HG03469 (cell line): ENCODE measurements around the gene LMNB1.
"Not testable (repeated sequence)": the region's sequence is repeated elsewhere in the genome, so short reads cannot be mapped to it uniquely, and the experiment has no call there.

Source experiments
- ATAC-seq: cut with Tn5 transposase; IDR thresholded peaks from one replicate; pipeline ENCODE4 v1.9.1; 2021; ENCODE audit warnings: mild to moderate bottlenecking, moderate library complexity, moderate number of reproducible peaks; ENCODE audit not compliant: unreplicated experiment

LMNB1 gene, protein sequence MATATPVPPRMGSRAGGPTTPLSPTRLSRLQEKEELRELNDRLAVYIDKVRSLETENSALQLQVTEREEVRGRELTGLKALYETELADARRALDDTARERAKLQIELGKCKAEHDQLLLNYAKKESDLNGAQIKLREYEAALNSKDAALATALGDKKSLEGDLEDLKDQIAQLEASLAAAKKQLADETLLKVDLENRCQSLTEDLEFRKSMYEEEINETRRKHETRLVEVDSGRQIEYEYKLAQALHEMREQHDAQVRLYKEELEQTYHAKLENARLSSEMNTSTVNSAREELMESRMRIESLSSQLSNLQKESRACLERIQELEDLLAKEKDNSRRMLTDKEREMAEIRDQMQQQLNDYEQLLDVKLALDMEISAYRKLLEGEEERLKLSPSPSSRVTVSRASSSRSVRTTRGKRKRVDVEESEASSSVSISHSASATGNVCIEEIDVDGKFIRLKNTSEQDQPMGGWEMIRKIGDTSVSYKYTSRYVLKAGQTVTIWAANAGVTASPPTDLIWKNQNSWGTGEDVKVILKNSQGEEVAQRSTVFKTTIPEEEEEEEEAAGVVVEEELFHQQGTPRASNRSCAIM

DNA sequence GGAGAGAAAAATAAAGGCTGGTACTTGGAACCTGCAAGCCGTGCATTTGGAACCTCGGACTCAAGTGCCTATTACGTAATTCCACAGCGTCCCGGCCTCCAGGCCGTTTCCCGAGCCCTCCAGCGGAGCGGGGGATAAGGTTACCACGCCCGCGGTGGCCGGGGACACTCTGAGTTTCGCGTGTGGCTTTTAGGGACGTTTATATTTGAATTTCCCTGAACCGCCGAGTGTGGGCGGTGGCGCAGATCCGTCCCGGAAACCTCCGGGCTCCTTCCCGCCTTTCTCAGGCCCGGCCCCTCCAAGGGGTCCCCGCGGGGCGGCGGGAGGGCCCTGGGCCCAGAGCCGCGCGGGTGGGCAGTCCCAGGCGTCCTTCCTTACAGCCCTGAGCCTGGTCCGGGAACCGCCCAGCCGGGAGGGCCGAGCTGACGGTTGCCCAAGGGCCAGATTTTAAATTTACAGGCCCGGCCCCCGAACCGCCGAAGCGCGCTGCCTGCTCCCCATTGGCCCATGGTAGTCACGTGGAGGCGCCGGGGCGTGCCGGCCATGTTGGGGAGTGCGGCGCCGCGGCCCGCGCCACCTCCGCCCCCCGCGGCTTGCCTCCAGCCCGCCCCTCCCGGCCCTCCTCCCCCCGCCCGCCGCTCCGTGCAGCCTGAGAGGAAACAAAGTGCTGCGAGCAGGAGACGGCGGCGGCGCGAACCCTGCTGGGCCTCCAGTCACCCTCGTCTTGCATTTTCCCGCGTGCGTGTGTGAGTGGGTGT is at the start of gene LMNB1:
Gene LMNB1, plus strand, starts transcription at position 638 of the 758 bp plus-strand sequence. CDS start 373 bp downstream, outside the sequence.
- peak; percentile 52 for ATAC-seq

DNA sequence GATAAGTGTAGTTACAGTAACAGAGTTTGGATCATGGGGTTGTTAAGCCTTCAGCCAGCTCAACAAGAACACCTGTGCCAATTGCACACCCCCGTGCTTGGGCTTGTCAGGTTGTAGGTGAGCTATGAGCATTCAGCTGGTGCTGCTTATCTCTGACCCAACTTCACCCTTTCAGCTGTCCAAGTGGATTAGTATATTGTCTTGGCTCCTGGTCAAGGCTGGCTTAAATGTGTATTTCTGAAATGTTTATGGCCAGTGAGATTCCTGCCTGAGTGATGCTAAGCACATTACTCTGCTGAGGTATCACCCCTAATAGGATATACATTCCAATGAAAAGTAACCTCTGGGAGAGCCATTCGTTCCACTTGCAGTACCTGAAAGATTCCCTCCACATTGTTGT is 44.2 kb upstream of the LMNB1 start:
- no peak for ATAC-seq

DNA sequence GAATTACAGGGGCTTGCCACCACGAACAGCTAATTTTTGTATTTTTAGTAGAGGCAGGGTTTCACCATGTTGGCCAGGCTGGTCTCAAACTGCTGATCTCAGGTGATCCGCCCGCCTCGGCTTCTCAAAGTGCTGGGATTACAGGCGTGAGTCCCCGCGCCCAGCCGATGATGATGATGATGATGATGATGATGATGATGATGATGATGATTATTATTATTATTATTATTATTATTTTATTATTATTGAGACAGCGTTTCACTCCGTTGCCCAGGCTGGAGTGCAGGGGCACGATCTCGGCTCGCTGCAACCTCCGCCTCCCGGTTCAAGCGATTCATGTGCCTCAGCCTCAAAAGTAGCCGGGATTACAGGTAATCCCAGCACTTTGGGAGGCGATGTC is 42.4 kb upstream of the LMNB1 start:
- not testable (repeated sequence) for ATAC-seq

DNA sequence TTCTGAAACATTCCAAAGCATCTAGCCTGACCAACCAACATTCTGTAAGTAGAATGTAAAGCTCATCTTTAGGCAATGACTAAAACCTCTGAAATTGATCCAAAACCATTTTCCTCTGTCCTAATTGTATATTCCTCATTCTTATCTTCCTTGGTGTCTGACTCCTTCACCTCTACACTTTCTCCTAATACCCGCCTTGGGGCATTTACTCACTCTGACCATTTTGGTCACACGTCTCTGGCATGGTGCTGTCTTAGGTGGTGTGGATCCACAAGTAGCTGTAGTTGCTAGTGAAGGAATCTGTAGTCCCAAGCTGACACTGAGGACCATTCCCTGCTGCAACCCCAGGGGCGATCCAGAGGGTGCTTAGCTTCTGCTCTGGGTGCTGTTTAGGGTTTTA is 40.8 kb upstream of the LMNB1 start:
- no peak for ATAC-seq

DNA sequence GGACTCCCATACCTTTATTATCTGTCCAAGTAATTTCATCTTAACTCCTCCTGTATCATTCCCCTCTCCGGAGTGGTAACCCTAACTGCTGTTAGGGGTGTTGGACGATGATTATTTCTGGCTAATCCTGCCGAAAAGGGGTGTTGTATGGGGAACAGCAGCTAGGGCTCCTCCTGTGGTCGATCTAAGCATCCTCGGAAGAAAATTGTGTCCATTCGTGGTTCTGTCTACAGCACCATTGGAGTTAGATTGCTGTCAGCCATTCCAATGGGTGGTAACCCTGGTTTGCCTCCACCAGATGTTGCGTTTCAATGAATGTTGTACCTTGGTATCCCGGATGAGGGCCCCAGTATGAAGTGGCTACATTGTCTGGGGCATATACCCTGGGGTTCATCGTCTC is 35.6 kb upstream of the LMNB1 start:
- no peak for ATAC-seq

DNA sequence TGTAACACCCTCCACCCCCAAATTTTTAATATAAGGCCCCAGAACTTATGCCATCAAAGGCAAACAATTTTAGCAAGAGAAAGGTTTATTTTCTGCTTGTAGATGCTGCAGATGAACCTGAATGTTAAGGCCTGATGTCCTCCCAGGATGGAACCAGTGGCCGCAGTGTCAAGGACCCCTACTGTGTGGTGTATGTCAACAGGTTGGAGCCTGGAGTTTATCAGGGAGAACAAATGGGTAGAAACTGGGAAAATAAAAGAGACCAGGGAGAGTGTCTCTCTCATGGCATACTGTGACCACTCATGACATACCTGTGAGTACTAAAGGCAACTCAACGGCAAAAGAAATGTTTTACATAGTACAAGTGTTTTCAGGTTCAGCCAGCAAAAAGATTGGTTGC is 34.5 kb upstream of the LMNB1 start:
- ATAC-seq = no peak

DNA sequence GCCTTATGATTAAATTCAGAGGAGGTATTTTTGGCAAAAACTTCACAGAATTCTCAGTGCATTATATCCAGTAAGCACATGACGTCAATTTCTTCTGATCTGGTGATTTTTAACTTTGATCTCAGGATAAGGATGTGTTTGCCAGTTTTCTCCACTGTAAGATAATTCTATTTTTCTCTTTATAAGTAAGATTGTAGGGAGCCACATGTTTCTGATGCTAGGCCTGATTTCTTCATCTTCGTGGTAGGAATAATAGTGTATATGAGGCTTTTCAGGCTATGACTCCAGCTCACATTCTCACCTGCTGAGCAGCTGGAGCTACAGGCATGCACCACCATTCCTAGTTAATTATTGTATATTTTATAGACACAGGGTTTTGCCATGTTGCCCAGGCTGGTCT is 32.1 kb upstream of the LMNB1 start:
- ATAC-seq = no peak

DNA sequence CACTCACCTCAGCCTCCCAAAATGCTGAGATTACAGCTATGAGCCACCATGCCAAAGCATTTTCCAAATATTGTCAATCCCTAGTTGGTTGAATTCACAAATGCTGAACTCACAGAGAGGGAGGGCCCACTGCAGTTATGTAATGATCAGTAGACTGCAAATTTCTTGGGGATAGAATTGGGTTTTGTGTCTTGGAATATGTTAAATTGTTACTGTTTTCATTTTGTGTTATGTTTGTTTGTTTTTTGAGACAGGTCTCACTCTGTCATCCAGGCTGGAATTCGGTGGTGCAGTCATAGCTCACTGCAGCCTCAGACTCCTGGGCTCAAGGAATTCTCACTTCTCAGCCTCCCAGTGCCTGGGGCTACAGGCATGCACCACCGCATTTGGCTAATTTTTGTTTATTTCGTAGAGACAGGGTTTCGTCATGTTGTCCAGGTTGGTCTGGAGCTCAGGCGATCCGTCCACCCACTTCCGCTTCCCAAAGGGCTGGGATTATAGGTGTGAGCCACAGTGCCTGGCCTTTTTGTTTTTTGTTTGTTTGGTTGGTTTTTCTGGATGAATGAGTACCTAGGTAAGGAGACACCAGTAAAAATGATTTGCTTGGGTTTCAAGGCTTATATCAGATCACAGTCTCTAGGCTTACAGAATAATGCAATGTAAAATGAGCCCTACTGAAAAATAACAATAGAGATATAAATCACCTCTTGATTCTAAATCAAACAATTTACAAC is 31.5 kb upstream of the LMNB1 start:
- ATAC-seq = no peak

DNA sequence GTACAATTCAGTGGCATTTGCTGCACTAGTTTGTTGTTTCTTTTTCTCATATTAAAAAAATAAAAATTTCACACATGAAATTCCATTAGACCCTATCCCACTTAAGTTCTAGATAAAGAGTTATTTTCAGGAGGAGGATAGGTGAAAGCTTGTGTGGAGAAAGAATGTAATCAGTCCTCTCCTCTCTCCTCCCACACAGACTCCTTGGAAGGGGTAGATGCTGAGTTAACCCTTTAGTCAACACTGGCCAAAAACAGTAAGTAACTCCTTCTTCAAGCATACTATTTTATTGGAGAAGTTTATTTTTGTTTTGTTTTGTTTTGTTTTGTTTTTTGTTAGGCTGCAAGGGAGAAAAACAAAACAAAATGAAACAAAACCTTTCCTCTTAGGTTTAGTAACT is 30.6 kb upstream of the LMNB1 start:
- ATAC-seq = no peak

DNA sequence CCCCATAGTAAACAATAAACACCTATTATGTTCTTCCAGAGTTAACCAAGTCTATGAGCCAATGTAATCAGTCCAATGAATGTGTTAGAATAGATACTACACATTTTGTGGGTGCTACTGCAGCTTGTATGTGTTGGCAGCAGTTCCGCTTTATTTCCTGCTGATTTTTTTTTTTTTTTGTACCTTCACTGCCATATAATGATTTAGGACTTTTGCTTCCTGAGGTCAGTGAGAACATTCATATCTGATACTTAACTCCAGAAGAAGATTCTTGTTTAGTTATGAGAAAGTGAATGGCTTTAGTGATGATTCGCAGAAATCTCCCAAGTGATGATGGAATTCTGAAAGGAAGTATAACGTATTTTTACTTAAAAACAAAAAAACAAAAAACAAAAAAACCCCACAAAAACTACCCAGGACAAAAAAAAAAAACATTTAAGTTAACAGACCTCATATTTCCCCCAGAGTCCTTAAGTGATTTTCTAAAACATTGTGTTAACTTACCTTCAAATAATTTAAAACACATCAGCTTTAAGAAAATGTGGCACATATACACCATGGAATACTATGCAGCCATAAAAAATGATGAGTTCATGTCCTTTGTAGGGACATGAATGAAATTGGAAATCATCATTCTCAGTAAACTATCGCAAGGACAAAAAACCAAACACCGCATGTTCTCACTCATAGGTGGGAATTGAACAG is 24.7 kb upstream of the LMNB1 start:
- ATAC-seq = no peak

DNA sequence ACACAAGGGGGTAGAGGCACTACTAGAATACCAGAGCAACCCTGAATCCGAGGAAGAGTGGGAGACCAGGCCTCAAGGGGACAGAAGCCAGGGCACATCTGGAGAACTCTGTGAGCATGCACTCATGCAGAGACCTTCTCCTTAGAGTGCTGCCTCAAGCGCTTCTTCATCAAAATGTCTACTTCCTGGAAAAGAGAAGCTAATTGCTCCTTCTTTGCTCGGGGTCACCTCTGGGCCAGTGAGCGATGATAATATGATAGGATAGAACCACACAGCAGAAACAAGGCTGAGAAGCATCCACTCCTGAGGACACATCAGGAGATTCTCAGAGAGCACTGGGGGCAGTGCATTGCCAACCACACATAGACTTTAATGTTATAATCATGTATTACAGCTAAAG is 23.7 kb upstream of the LMNB1 start:
- no peak for ATAC-seq

DNA sequence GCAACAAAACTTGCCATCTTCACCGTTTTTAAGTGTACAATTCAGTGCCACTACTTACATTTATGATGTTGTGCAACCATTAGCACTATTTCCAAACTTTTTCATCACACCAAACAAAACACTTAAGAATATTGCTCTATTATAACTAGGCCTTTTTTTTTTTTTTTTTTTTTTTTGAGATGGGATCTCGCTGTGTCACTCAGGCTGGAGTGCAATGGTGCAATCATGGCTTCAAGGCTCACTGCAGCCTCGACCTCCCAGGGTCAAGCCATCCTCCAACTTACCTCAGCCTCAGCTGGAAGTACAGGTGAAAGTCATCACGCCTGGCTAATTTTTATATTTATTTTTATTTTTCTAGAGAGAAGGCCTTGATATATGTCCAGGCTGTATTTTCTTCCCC is 22.3 kb upstream of the LMNB1 start:
- no peak for ATAC-seq

DNA sequence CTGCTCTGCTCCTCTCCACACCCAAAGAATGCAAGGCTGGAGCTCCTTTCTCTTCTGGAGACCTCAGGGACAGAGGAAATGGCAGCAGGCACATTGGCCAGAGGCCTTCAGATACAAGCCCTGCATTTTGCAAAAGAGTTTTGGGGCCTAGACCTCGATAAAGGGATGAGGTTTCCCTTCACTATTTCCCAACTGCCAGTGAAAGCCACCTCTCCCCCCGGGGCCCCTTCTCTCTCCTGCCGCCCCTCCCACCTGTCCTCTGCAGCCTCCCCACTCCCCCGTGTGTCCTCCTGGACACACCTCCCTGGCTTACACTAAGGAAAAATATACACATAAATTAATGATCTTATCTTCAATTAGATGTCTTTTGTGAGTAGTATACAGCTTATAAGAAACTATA is 21.3 kb upstream of the LMNB1 start:
- ATAC-seq = no peak

DNA sequence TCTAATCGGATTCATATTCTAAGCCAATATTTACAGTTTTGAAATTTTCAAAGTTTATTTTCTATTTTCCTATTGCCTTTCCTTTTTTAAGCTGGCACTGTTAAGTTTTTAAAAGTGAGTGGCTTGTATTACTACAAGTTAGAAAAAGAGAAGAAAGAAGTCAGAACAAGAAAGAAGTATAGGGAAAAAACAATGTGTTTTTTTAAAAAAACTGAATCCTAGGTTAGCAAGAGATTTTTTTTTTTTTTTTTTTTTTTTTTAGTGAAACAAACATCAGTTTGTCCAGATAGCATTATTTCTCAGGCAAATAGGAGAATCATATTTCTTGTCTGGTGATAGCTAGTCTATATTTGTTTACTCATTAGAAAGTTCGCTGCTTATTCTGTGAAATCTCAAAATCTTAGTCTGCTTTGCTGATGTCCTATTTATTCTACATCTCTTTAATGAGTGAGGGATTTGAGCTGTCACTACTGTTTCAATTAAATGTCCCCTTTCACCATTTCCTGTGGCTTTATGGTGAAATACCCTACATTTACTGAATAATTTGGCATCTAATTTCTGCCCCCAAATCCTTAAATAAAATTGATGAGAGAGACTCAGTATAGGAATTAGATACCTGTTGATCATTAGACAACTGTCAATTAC is 19.1 kb upstream of the LMNB1 start:
- ATAC-seq = no peak

DNA sequence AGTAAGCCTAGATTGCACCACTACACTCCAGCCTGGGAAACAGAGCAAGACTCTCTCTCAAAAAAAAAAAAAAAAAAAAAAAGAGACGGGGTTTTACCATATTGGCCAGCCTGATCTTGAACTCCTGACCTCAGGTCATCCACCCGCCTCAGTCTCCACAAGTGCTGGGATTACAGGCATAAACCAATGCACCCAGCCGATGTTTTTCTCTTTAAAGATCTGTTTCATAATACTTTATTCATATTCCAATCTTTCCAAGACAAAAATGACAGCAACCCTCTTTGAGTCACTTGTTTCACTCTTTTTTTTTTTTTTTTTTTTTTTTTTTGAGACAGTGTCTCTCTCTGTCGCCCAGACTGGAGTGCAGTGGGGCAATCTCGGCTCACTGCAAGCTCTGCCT is 13.6 kb upstream of the LMNB1 start:
- no peak for ATAC-seq

DNA sequence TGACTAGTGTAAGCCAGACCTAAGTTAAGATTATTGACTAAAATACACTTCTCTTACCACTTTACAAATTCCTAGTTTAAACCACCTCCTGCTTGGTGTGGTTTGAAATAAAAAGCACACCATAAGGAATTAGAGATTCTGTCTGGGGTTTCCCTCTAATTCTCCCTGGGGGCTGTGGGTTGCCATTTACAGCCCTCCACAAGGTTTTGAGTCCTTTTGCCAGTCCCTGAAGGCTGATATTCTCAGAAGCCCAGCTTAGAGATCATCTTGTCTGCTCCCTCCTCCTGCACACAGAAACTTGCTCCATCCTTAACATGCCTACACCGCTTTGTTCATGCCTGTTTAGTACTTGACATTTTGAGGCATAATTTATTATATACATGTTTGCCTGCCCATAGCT is 7.2 kb upstream of the LMNB1 start:
- ATAC-seq = no peak

DNA sequence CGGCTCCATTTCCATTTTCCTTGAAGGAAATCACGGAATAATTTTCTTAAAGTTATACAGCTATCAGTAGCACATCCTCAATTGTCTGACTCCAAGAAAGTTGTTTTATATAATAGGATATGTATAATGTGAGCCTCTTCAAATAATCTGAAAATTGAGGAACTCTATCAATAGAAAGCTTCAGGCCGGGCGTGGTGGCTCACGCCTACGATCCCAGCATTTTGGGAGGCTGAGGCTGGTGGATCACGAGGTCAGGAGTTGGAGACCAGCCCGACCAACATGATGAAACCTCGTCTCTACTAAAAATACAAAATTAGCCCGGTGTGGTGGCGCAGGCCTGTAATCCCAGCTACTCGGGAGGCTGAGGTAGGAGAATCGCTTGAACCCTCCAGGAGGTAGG is 3.4 kb upstream of the LMNB1 start:
- ATAC-seq = not testable (repeated sequence)

DNA sequence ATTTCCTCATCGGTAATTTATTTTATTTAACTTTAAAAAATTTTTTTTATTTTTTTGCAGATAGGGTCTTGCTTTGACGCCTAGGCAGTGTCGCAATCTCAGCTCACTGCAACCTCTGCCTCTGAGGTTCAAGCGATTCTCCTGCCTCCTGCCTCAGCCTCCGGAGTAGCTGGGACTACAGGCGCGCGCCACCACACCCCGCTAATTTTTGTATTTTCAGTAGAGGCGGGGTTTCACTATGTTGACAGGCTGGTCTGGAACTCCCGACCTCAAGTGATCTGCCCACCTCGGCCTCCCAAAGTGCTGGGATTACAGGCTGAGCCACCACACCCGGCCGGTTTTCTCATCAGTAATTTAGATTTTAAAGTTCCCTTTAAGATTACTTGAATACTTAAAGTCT is 2.3 kb upstream of the LMNB1 start:
- not testable (repeated sequence) for ATAC-seq

DNA sequence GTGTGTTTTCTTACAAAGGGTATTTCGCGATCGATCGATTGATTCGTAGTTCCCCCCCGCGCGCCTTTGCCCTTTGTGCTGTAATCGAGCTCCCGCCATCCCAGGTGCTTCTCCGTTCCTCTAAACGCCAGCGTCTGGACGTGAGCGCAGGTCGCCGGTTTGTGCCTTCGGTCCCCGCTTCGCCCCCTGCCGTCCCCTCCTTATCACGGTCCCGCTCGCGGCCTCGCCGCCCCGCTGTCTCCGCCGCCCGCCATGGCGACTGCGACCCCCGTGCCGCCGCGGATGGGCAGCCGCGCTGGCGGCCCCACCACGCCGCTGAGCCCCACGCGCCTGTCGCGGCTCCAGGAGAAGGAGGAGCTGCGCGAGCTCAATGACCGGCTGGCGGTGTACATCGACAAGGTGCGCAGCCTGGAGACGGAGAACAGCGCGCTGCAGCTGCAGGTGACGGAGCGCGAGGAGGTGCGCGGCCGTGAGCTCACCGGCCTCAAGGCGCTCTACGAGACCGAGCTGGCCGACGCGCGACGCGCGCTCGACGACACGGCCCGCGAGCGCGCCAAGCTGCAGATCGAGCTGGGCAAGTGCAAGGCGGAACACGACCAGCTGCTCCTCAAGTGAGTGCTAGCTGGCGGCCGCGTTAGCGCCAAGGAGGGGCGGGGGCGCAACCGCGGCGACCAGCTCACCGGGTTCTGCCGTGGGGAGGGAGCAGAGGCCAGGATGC is 480 bp downstream of the LMNB1 start:
- ATAC-seq = no peak
